GM12892 (cell line): ENCODE results near the gene SCT.

Source experiments
- DNase-seq: peaks from one replicate; pipeline ENCODE4 v3.0.0; 2011; ENCODE audit not compliant: insufficient read length
- FAIRE-seq: peaks from 2 replicates; lab custom pipeline; 2011; peaks lifted over from hg19 to GRCh38; lab: Jason Lieb, UNC
- POLR2A ChIP-seq: IDR thresholded peaks from 2 replicates; pipeline ENCODE4 v1.6.1; 2011; ENCODE audit warnings: low read depth, low read length, control low read depth
- POLR2AphosphoS5 ChIP-seq: IDR thresholded peaks from 2 replicates; pipeline ENCODE4 v1.6.1; 2011; ENCODE audit warnings: low read depth, low read length, control low read depth
- TAF1 ChIP-seq: IDR thresholded peaks from 2 replicates; pipeline ENCODE4 v1.6.1; 2011; ENCODE audit warnings: low read depth, mild to moderate bottlenecking, control low read depth, low read length, borderline replicate concordance

Gene SCT

GRCh38 chr11:639332-639955 is 12.5 kb upstream of the SCT start:
- no peak for DNase-seq
- no peak for FAIRE-seq
- TF ChIP-seq POLR2A (no peak), TAF1 (no peak), POLR2AphosphoS5 (no peak)

GRCh38 chr11:638631-639331 is 11.8 kb upstream of the SCT start:
- FAIRE-seq (no peak), DNase-seq (no peak)
- TF ChIP-seq POLR2A (no peak), POLR2AphosphoS5 (no peak), TAF1 (no peak)

- DNase-seq (no peak), FAIRE-seq (no peak)
- TF ChIP-seq POLR2A (no peak), TAF1 (no peak), POLR2AphosphoS5 (no peak)
These were observed 10.9 kb upstream of the SCT start for GRCh38 chr11:637593-638521.

- no peak for FAIRE-seq
- TF ChIP-seq POLR2AphosphoS5 (no peak), TAF1 (no peak), POLR2A (no peak)
- no peak for DNase-seq
These were observed 10.3 kb upstream of the SCT start for GRCh38 chr11:637333-637592.

GRCh38 chr11:636511-637332 is 9.7 kb upstream of the SCT start, which contains the start of gene DRD4:
Gene DRD4, plus strand, starts transcription at chr11:637269. Its CDS starts 36 bp downstream, at chr11:637305.
- no peak for FAIRE-seq

GRCh38 chr11:635945-636510 is 9.0 kb upstream of the SCT start:
- FAIRE-seq: no peak
- DNase-seq: no peak
- TF ChIP-seq POLR2AphosphoS5: no peak
- no peak for TF ChIP-seq POLR2A
- TF ChIP-seq TAF1: no peak

More at GRCh38 chr11:636511-637332, 9.7 kb upstream of the SCT start, which contains the start of gene DRD4:
- TF ChIP-seq POLR2A (no peak), POLR2AphosphoS5 (no peak), TAF1 (no peak)
- no peak for DNase-seq

- TF ChIP-seq POLR2AphosphoS5 (no peak), TAF1 (no peak), POLR2A (no peak)
- DNase-seq: no peak
- no peak for FAIRE-seq
These were observed 3.9 kb upstream of the SCT start for GRCh38 chr11:630871-631270.

GRCh38 chr11:629237-629583 is 2.2 kb upstream of the SCT start:
- FAIRE-seq (peak; percentile 79), DNase-seq (no peak)
- TF ChIP-seq POLR2AphosphoS5 (no peak), POLR2A (no peak), TAF1 (no peak)

GRCh38 chr11:628056-628455 is 1.1 kb upstream of the SCT start:
- no peak for TF ChIP-seq POLR2A
- no peak for TF ChIP-seq POLR2AphosphoS5
- TF ChIP-seq TAF1: no peak
- no peak for DNase-seq

GRCh38 chr11:627308-627576 is 261 bp upstream of the SCT start:
- DNase-seq (no peak), FAIRE-seq (no peak)
- no peak for TF ChIP-seq TAF1
- TF ChIP-seq POLR2A: no peak
- no peak for TF ChIP-seq POLR2AphosphoS5

More at GRCh38 chr11:628056-628455, 1.1 kb upstream of the SCT start:
- FAIRE-seq: no peak

GRCh38 chr11:625636-626268 is 1.2 kb downstream of the SCT start:
- no peak for TF ChIP-seq TAF1
- TF ChIP-seq POLR2A: no peak
- no peak for TF ChIP-seq POLR2AphosphoS5
- no peak for FAIRE-seq
- no peak for DNase-seq
